ENCODE data around the gene CDCA7.

GRCh38 chr2:173311844-173312606 lies 42.6 kb upstream of the CDCA7 start:
- TF ChIP-seq CTCF (conservative IDR thresholded peaks at IDR 0.05; ENCODE audit: low read length), result peak; percentile 36
- no peak for TF ChIP-seq EZH2phosphoT487 (IDR thresholded peaks at IDR 0.05; ENCODE audit: borderline replicate concordance, low read depth, low read length)

Measured in OCI-LY7 (cell line).